ENCODE results near the gene AOC1. TPM values are rescaled to one million over a fixed set of nuclear protein-coding genes. Genes with fewer than 3 reads are reported as not detected.

AOC1 gene
- total RNA-seq, 4 donors from 2014 or later = 0.69 TPM; not detected in 2

- no peak for ATAC-seq
- 80 to 87% methylated on average over 5 to 8 of the region's 8 CpGs for WGBS, 2 donors (ENCODE audit: low coverage in 1 of 2)
- Histone ChIP-seq H3K4me1 (peaks cover 0 to 21% (median 4%) of the 10 kb centered on the region in 3 donors), H3K4me3 (no peak overlapping the region), H3K36me3 (no peaks in the 10 kb centered on the region), H3K27ac (no peak overlapping the region), H3K27me3 (peaks cover 4% of the 10 kb centered on the region), H3K9me3 (peaks cover 0 to under 1% (median 0%) of the 10 kb centered on the region in 3 donors)
- TF ChIP-seq, protein P1, sequence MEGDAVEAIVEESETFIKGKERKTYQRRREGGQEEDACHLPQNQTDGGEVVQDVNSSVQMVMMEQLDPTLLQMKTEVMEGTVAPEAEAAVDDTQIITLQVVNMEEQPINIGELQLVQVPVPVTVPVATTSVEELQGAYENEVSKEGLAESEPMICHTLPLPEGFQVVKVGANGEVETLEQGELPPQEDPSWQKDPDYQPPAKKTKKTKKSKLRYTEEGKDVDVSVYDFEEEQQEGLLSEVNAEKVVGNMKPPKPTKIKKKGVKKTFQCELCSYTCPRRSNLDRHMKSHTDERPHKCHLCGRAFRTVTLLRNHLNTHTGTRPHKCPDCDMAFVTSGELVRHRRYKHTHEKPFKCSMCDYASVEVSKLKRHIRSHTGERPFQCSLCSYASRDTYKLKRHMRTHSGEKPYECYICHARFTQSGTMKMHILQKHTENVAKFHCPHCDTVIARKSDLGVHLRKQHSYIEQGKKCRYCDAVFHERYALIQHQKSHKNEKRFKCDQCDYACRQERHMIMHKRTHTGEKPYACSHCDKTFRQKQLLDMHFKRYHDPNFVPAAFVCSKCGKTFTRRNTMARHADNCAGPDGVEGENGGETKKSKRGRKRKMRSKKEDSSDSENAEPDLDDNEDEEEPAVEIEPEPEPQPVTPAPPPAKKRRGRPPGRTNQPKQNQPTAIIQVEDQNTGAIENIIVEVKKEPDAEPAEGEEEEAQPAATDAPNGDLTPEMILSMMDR (IDR thresholded peaks at IDR 0.05) = no peak
- TF ChIP-seq POLR2A (IDR thresholded peaks at IDR 0.05) = no peak
- TF ChIP-seq POLR2AphosphoS5 (IDR thresholded peaks at IDR 0.05) = no peak
- TF ChIP-seq EP300 (IDR thresholded peaks at IDR 0.05) = no peak
Observed at GRCh38 chr7:150874401-150875198, 22.3 kb downstream of the AOC1 start.

DNA sequence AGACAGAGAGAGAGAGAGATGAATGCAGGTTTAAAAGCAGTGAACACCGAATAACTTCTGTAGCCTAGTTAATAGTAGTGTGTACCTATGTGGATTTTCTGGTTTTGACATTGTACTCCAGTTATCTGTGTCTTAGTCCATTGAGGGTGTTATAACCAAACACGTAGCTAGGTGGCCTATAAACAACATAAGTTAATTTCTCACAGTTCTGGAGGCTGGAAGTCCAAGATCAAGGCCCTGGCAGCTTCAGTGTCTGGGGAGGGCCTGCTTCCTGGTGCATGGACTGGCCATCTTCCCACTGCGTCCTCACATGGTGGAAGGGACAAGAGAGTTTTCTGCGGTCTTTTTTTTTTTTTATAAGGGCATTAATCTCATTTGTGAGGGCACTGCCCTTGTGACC lies 23.5 kb downstream of the AOC1 start:
- Histone ChIP-seq H3K27me3 (peaks cover 4% of the 10 kb centered on the region), H3K36me3 (no peaks in the 10 kb centered on the region), H3K4me1 (peaks cover 0 to 21% (median 4%) of the 10 kb centered on the region in 3 donors), H3K9me3 (peaks cover 0 to 12% (median 0%) of the 10 kb centered on the region in 3 donors), H3K4me3 (no peak overlapping the region), H3K27ac (no peak overlapping the region)
- 68 to 83% methylated on average over 3 to 4 of the region's 4 CpGs for WGBS, 2 donors (ENCODE audit: low coverage in 1 of 2)
- ATAC-seq = no peak
- TF ChIP-seq, protein P1 (IDR thresholded peaks at IDR 0.05) = no peak
- TF ChIP-seq EP300 (IDR thresholded peaks at IDR 0.05) (no peak), POLR2AphosphoS5 (IDR thresholded peaks at IDR 0.05) (no peak), POLR2A (IDR thresholded peaks at IDR 0.05) (no peak)

DNA sequence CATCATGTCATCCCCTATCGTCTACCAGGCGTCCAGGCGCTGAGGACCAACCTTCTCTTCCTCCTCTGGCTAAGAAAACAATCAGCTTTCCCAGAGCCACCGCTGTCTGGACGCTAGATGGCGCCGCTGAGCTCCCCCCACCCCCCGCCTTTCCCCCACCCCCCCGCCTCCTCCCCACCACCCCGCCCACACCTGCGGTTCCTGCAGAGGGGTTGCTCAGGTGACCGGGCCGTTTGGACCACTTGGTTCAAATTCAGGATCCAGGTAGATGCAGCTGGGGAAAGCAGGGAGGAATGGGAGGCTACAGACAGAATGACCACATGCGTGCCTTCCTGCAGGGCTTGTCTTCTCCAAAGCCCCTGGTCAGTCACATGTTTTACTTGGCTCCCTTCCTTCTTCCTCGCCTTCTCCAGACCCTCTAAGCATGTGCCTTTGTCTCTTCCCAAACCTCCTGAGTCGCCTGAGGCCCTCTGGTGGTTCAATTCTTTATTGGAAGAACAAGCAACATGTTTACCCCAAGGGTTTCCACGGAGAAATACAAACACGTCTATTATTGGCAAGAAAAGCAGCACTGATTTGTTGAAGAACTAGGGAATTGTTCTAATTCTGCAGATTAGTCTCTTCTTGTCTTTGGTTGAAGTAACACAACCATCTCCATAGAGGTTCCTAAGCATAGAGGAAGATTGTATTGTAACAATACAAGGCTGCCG lies 24.7 kb downstream of the AOC1 start:
- Histone ChIP-seq H3K4me3 (no peak overlapping the region), H3K27ac (peak overlapping the region in 3 of 4 donors; percentile 27 to 41 (median 37)), H3K9me3 (peaks cover 0 to 24% (median 0%) of the 10 kb centered on the region in 3 donors), H3K36me3 (no peaks in the 10 kb centered on the region), H3K27me3 (no peaks in the 10 kb centered on the region), H3K4me1 (peaks cover 0 to 21% (median 4%) of the 10 kb centered on the region in 3 donors)
- WGBS, 2 donors (ENCODE audit: low coverage in 1 of 2) = 1 to 10% methylated on average over 10 to 15 of the region's 19 CpGs
- TF ChIP-seq POLR2A (IDR thresholded peaks at IDR 0.05) (no peak), POLR2AphosphoS5 (IDR thresholded peaks at IDR 0.05) (peak; percentile 22)
- TF ChIP-seq, protein P1 (IDR thresholded peaks at IDR 0.05) = peak in 2 of 4 experiments; percentile 47 to 50
- peak; percentile 77 for ATAC-seq

- H3K4me1 ChIP-seq = peaks cover 0 to 21% (median 4%) of the 10 kb centered on the region in 3 donors
- H3K9me3 ChIP-seq = peaks cover 0 to 30% (median 0%) of the 10 kb centered on the region in 3 donors
- WGBS, 2 donors (ENCODE audit: low coverage in 1 of 2) = 100% methylated on average over 2 of the region's 4 CpGs; no CpG with 5 or more reads in 1 of the 2 donors
- no peak for TF ChIP-seq EP300 (IDR thresholded peaks at IDR 0.05)
- TF ChIP-seq, protein P1 (IDR thresholded peaks at IDR 0.05) = no peak
- H3K4me3 ChIP-seq = no peak overlapping the region
- H3K27me3 ChIP-seq = no peaks in the 10 kb centered on the region
- H3K27ac ChIP-seq = peak overlapping the region in 3 of 4 donors; percentile 27 to 41 (median 37)
- no peaks in the 10 kb centered on the region for H3K36me3 ChIP-seq
- no peak for ATAC-seq
Observed at GRCh38 chr7:150877536-150877935, 25.2 kb downstream of the AOC1 start.

Measured in gastroesophageal sphincter (tissue), 4 donors.